Psoas muscle (tissue), 8 donors: ENCODE results near the gene TMEM200A. TPM values are rescaled to one million over a fixed set of nuclear protein-coding genes. Genes with fewer than 3 reads are reported as not detected.

Source experiments
- ATAC-seq, 4 donors: fragments of 200-7000 bp; cut with Tn5 transposase; one replicate each; pipeline ENCODE4 v1.9.1; 2020; ENCODE audit warnings: moderate library complexity in 3 of 4, mild to moderate bottlenecking in 2 of 4
- DNase-seq, 2 donors: peaks; one replicate each; pipeline ENCODE4 v3.0.0-alpha.2; 2020
- H3K27ac ChIP-seq: fragments of 200-600 bp; one replicate; pipeline ENCODE4 v1.8.0; 2022
- H3K27me3 ChIP-seq, 3 donors: fragments of 200-600 bp in 1 of 3; one replicate each; pipeline versions ENCODE4 v1.6.1 to v1.8.0; 2013 to 2022; ENCODE audit warnings: low read length in 2 of 3, mild to moderate bottlenecking in 2 of 3, moderate library complexity in 1 of 3; ENCODE audit not compliant: insufficient read depth in 3 of 3
- H3K36me3 ChIP-seq, 2 donors: fragments of 200-600 bp in 1 of 2; one replicate each; pipeline versions ENCODE4 v1.6.1 to v1.8.0; 2013 to 2022; ENCODE audit warnings: low read depth in 1 of 2, mild to moderate bottlenecking in 1 of 2, moderate library complexity in 1 of 2; ENCODE audit not compliant: insufficient read depth in 1 of 2
- H3K4me1 ChIP-seq: fragments of 200-600 bp; one replicate; pipeline ENCODE4 v1.8.0; 2022
- H3K4me3 ChIP-seq: fragments of 200-600 bp; one replicate; pipeline ENCODE4 v1.8.0; 2022; ENCODE audit warnings: mild to moderate bottlenecking
- H3K9me3 ChIP-seq: fragments of 200-600 bp; one replicate; pipeline ENCODE4 v1.8.0; 2022
- CTCF ChIP-seq: fragments of 200-600 bp; IDR thresholded peaks from one replicate; pipeline ENCODE4 v1.8.0; 2022; ENCODE audit warnings: antibody characterized with exemption
- WGBS, 3 donors: extraction: QIAGEN DNeasy Blood & Tissue Kit; methylation state at CpG; one replicate each; pipeline versions ENCODE4 v1.1.6 to v1.1.7; 2013; 5-methylcytosine and 5-hydroxymethylcytosine counted together
- intact Hi-C, 2 donors: fragments of 100-400 bp; cut with DNase I; formaldehyde crosslinking; loops; one replicate each; pipeline versions ENCODE4 v1.11.0 to v1.14.2; 2022
- polyA plus RNA-seq, 3 donors: library from polyadenylated mRNA; stranded (reverse); fragments of 200-250 nt; gene quantifications; one replicate each; pipeline ENCODE4 v1.2.3, GENCODE V29; 2013
- total RNA-seq, 4 donors: library from RNA; stranded (reverse); fragmentation: NEBNext Ultra II Directional in 2 of 4; extraction: Animal tissue kit (Norgen Biotek cat#: 25700) in 2 of 4; gene quantifications; one replicate each; pipeline versions ENCODE4 v1.2.1 to v1.2.4, GENCODE V29; 2021 to 2023
- donor health status: healthy with polysubstance abuse.
- donor health status: DM: no; HTN: no; CAD: no; lungs with moderate emphysema.
- donor health status: Bipolar disorder and iron deficiency.
- donor health status: healthy.
- donor health status: DM: yes; HTN: yes; CAD: no.
- donor health status: DM: no; HTN: no; CAD: no.
- donor health status: DM: no; HTN: no; CAD: no.
- donor health status: DM: yes; HTN: yes; CAD: no.

Gene TMEM200A
- total and polyA plus RNA-seq, 7 donors: 0.05 to 0.81 (median 0.12) TPM

- Histone ChIP-seq H3K27ac (no peak overlapping the region), H3K27me3 (peaks cover 0 to 4% (median 0%) of the 10 kb centered on the region in 3 donors), H3K9me3 (no peaks in the 10 kb centered on the region), H3K4me1 (no peaks in the 10 kb centered on the region), H3K4me3 (no peak overlapping the region), H3K36me3 (no peaks in the 10 kb centered on the region)
- 63 to 84% (median 65%) methylated on average over 2 of the region's 2 CpGs for WGBS, 3 donors
- ATAC-seq (no peak), DNase-seq (no peak)
- no peak for TF ChIP-seq CTCF
- intact Hi-C loops: no loop called here
Observed at GRCh38 chr6:130357436-130357835, 8.4 kb upstream of the TMEM200A start.

- TF ChIP-seq CTCF: no peak
- H3K9me3 ChIP-seq: no peaks in the 10 kb centered on the region
- H3K27me3 ChIP-seq: peaks cover 0 to 20% (median 0%) of the 10 kb centered on the region in 3 donors
- intact Hi-C loops: no loop called here
- no peak for DNase-seq
- H3K36me3 ChIP-seq: no peaks in the 10 kb centered on the region
- no peak overlapping the region for H3K27ac ChIP-seq
- no peak overlapping the region for H3K4me3 ChIP-seq
- ATAC-seq: no peak
- no peaks in the 10 kb centered on the region for H3K4me1 ChIP-seq
Observed at GRCh38 chr6:130359736-130360135, 6.1 kb upstream of the TMEM200A start.

- H3K4me3 ChIP-seq: no peak overlapping the region
- no peak for TF ChIP-seq CTCF
- H3K27ac ChIP-seq: no peak overlapping the region
- no peaks in the 10 kb centered on the region for H3K36me3 ChIP-seq
- no peaks in the 10 kb centered on the region for H3K9me3 ChIP-seq
- 42 to 60% (median 50%) methylated on average over 4 of the region's 4 CpGs for WGBS, 3 donors
- no peak for DNase-seq
- intact Hi-C loops: no loop called here
- peaks cover 0 to 40% (median 10%) of the 10 kb centered on the region in 3 donors for H3K27me3 ChIP-seq
- ATAC-seq: no peak
- H3K4me1 ChIP-seq: peaks cover 5% of the 10 kb centered on the region
Observed at GRCh38 chr6:130362128-130362527, 3.7 kb upstream of the TMEM200A start.

GRCh38 chr6:130364224-130364780 lies 1.5 kb upstream of the TMEM200A start:
- H3K36me3 ChIP-seq: no peaks in the 10 kb centered on the region
- intact Hi-C loops: no loop called here
- H3K4me1 ChIP-seq: peaks cover 5% of the 10 kb centered on the region
- peaks cover 0 to 52% (median 15%) of the 10 kb centered on the region in 3 donors for H3K27me3 ChIP-seq
- ATAC-seq (no peak), DNase-seq (no peak)
- no peaks in the 10 kb centered on the region for H3K9me3 ChIP-seq
- no peak overlapping the region for H3K4me3 ChIP-seq
- WGBS, 3 donors: 44 to 52% (median 49%) methylated on average over 3 of the region's 3 CpGs
- TF ChIP-seq CTCF: no peak
- no peak overlapping the region for H3K27ac ChIP-seq
